Breast epithelium (tissue), 3 donors: ENCODE data around the gene GLCE.

Experiments
- POLR2AphosphoS5 ChIP-seq, 3 donors: sonication (generic); formaldehyde crosslinking; IDR thresholded peaks; one replicate each; pipeline ENCODE4 v1.6.1; 2017; ENCODE audit warnings: antibody characterized with exemption in 3 of 3
- TF ChIP-seq, protein P1 (sequence below), 3 donors: fragments of 450-650 bp; IDR thresholded peaks; one replicate each; pipeline ENCODE4 v1.5.1; 2016 to 2017; ENCODE audit warnings: antibody characterized with exemption in 3 of 3, mild to moderate bottlenecking in 3 of 3, moderate library complexity in 3 of 3

- no peak for TF ChIP-seq POLR2AphosphoS5 (IDR thresholded peaks at IDR 0.05)
- TF ChIP-seq, protein P1, sequence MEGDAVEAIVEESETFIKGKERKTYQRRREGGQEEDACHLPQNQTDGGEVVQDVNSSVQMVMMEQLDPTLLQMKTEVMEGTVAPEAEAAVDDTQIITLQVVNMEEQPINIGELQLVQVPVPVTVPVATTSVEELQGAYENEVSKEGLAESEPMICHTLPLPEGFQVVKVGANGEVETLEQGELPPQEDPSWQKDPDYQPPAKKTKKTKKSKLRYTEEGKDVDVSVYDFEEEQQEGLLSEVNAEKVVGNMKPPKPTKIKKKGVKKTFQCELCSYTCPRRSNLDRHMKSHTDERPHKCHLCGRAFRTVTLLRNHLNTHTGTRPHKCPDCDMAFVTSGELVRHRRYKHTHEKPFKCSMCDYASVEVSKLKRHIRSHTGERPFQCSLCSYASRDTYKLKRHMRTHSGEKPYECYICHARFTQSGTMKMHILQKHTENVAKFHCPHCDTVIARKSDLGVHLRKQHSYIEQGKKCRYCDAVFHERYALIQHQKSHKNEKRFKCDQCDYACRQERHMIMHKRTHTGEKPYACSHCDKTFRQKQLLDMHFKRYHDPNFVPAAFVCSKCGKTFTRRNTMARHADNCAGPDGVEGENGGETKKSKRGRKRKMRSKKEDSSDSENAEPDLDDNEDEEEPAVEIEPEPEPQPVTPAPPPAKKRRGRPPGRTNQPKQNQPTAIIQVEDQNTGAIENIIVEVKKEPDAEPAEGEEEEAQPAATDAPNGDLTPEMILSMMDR (IDR thresholded peaks at IDR 0.05) = no peak
Measured at GRCh38 chr15:69225355-69226022, 65.1 kb downstream of the GLCE start.
